HG03460 (cell line): ENCODE results near the gene DOK6.
"Not testable (repeated sequence)": the region's sequence is repeated elsewhere in the genome, so short reads cannot be mapped to it uniquely, and the experiment has no call there.

Experiments used
- ATAC-seq: cut with Tn5 transposase; IDR thresholded peaks from one replicate; pipeline ENCODE4 v1.9.1; 2021; ENCODE audit not compliant: unreplicated experiment

The DOK6 gene

GRCh38 chr18:69617888-69618287 is 217.2 kb downstream of the DOK6 start:
- ATAC-seq: no peak

GRCh38 chr18:69622184-69622583 is 221.5 kb downstream of the DOK6 start:
- ATAC-seq: no peak

- ATAC-seq: no peak
Measured at GRCh38 chr18:69622961-69623360, 222.3 kb downstream of the DOK6 start.

- no peak for ATAC-seq
Measured at GRCh38 chr18:69626171-69626570, 225.5 kb downstream of the DOK6 start.

- no peak for ATAC-seq
Measured at GRCh38 chr18:69626643-69627242, 226.1 kb downstream of the DOK6 start.

- no peak for ATAC-seq
Measured at GRCh38 chr18:69628774-69629359, 228.2 kb downstream of the DOK6 start.

- no peak for ATAC-seq
Measured at GRCh38 chr18:69631281-69631680, 230.6 kb downstream of the DOK6 start.

GRCh38 chr18:69635482-69635881 is 234.8 kb downstream of the DOK6 start:
- no peak for ATAC-seq

GRCh38 chr18:69636529-69637301 is 236.0 kb downstream of the DOK6 start:
- peak; percentile 63 for ATAC-seq

GRCh38 chr18:69638056-69638455 is 237.4 kb downstream of the DOK6 start:
- ATAC-seq: no peak

GRCh38 chr18:69647702-69648101 is 247.0 kb downstream of the DOK6 start:
- no peak for ATAC-seq

- no peak for ATAC-seq
Measured at GRCh38 chr18:69648486-69648885, 247.8 kb downstream of the DOK6 start.

- ATAC-seq: no peak
Measured at GRCh38 chr18:69649684-69650083, 249.0 kb downstream of the DOK6 start.

- no peak for ATAC-seq
Measured at GRCh38 chr18:69651243-69651642, 250.6 kb downstream of the DOK6 start.

- ATAC-seq: no peak
Measured at GRCh38 chr18:69655816-69656215, 255.1 kb downstream of the DOK6 start.

- ATAC-seq: no peak
Measured at GRCh38 chr18:69658103-69658502, 257.4 kb downstream of the DOK6 start.

- ATAC-seq: no peak
Measured at GRCh38 chr18:69658685-69659084, 258.0 kb downstream of the DOK6 start.

- ATAC-seq: no peak
Measured at GRCh38 chr18:69659142-69659651, 258.5 kb downstream of the DOK6 start.

- not testable (repeated sequence) for ATAC-seq
Measured at GRCh38 chr18:69662090-69662489, 261.4 kb downstream of the DOK6 start.

GRCh38 chr18:69664399-69664798 is 263.7 kb downstream of the DOK6 start:
- ATAC-seq: no peak

GRCh38 chr18:69674292-69674877 is 273.7 kb downstream of the DOK6 start:
- ATAC-seq: no peak

- ATAC-seq: no peak
Measured at GRCh38 chr18:69674966-69675365, 274.3 kb downstream of the DOK6 start.
